ENCODE results near the gene EHBP1L1.

EHBP1L1 gene

GRCh38 chr11:65584723-65585171 lies 8.9 kb downstream of the EHBP1L1 start:
- no peaks in the 10 kb centered on the region for H3K9me3 ChIP-seq (ENCODE audit: control insufficient read depth, insufficient read depth, low read length)
- H3K9ac ChIP-seq (ENCODE audit: low read depth, low read length) = peak overlapping the region; percentile 47; the same call in 1 of the 2 replicates
- no peaks in the 10 kb centered on the region for H3K36me3 ChIP-seq (ENCODE audit: insufficient read depth, low read length)
- H3K4me1 ChIP-seq (ENCODE audit: insufficient read depth, low read length) = peaks cover 18% of the 10 kb centered on the region; the same call in 1 of the 2 replicates

GRCh38 chr11:65585396-65586246 lies 9.8 kb downstream of the EHBP1L1 start:
- Histone ChIP-seq H3K36me3 (ENCODE audit: insufficient read depth, low read length) (no peaks in the 10 kb centered on the region), H3K9me3 (ENCODE audit: control insufficient read depth, insufficient read depth, low read length) (no peaks in the 10 kb centered on the region), H3K4me1 (ENCODE audit: insufficient read depth, low read length) (peaks cover 21% of the 10 kb centered on the region; the same call in 1 of the 2 replicates), H3K9ac (ENCODE audit: low read depth, low read length) (no peak overlapping the region; the same call in 1 of the 2 replicates)

- Histone ChIP-seq H3K4me1 (ENCODE audit: insufficient read depth, low read length) (peaks cover 21% of the 10 kb centered on the region; the same call in 1 of the 2 replicates), H3K36me3 (ENCODE audit: insufficient read depth, low read length) (no peaks in the 10 kb centered on the region), H3K9ac (ENCODE audit: low read depth, low read length) (no peak overlapping the region), H3K9me3 (ENCODE audit: control insufficient read depth, insufficient read depth, low read length) (no peaks in the 10 kb centered on the region)
These were observed 10.4 kb downstream of the EHBP1L1 start for GRCh38 chr11:65586247-65586630.

DNA sequence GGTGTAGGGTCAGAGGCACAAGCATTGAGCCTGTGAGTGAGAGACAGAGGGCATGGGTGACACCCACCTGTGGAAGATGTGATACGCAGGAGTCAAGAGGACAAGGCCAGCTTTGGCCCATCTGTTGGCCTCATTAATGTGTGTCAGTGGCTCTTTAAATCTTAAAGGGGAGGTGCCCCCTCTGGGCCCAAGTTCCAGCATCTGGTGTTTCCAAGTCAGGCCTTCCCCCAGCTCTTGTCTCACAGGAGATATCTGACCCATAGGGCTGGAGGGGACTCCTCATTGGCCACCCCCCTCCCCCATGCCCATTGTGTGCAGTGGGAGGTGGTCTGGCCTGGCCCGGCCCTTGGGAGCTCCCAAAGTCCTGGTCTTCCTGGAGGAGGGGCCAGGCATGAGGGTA lies 10.8 kb downstream of the EHBP1L1 start:
- Histone ChIP-seq H3K9ac (ENCODE audit: low read depth, low read length) (no peak overlapping the region), H3K9me3 (ENCODE audit: control insufficient read depth, insufficient read depth, low read length) (no peaks in the 10 kb centered on the region), H3K4me1 (ENCODE audit: insufficient read depth, low read length) (peaks cover 21% of the 10 kb centered on the region; the same call in 1 of the 2 replicates), H3K36me3 (ENCODE audit: insufficient read depth, low read length) (no peaks in the 10 kb centered on the region)

- no peak overlapping the region for H3K9ac ChIP-seq (ENCODE audit: low read depth, low read length)
- peaks cover 21% of the 10 kb centered on the region; the same call in 1 of the 2 replicates for H3K4me1 ChIP-seq (ENCODE audit: insufficient read depth, low read length)
These were observed 12.6 kb downstream of the EHBP1L1 start for GRCh38 chr11:65588199-65589054.

GRCh38 chr11:65589444-65590239 lies 13.8 kb downstream of the EHBP1L1 start:
- H3K36me3 ChIP-seq (ENCODE audit: insufficient read depth, low read length) = no peaks in the 10 kb centered on the region
- no peak overlapping the region for H3K9ac ChIP-seq (ENCODE audit: low read depth, low read length)
- H3K4me1 ChIP-seq (ENCODE audit: insufficient read depth, low read length) = peaks cover 21% of the 10 kb centered on the region; the same call in 1 of the 2 replicates
- no peaks in the 10 kb centered on the region for H3K9me3 ChIP-seq (ENCODE audit: control insufficient read depth, insufficient read depth, low read length)

More at GRCh38 chr11:65588199-65589054, 12.6 kb downstream of the EHBP1L1 start:
- no peaks in the 10 kb centered on the region for H3K36me3 ChIP-seq (ENCODE audit: insufficient read depth, low read length)
- no peaks in the 10 kb centered on the region for H3K9me3 ChIP-seq (ENCODE audit: control insufficient read depth, insufficient read depth, low read length)

- Histone ChIP-seq H3K9ac (ENCODE audit: low read depth, low read length) (no peak overlapping the region), H3K9me3 (ENCODE audit: control insufficient read depth, insufficient read depth, low read length) (no peaks in the 10 kb centered on the region), H3K36me3 (ENCODE audit: insufficient read depth, low read length) (no peaks in the 10 kb centered on the region), H3K4me1 (ENCODE audit: insufficient read depth, low read length) (peaks cover 21% of the 10 kb centered on the region; the same call in 1 of the 2 replicates)
These were observed 14.4 kb downstream of the EHBP1L1 start for GRCh38 chr11:65590240-65590738.

DNA sequence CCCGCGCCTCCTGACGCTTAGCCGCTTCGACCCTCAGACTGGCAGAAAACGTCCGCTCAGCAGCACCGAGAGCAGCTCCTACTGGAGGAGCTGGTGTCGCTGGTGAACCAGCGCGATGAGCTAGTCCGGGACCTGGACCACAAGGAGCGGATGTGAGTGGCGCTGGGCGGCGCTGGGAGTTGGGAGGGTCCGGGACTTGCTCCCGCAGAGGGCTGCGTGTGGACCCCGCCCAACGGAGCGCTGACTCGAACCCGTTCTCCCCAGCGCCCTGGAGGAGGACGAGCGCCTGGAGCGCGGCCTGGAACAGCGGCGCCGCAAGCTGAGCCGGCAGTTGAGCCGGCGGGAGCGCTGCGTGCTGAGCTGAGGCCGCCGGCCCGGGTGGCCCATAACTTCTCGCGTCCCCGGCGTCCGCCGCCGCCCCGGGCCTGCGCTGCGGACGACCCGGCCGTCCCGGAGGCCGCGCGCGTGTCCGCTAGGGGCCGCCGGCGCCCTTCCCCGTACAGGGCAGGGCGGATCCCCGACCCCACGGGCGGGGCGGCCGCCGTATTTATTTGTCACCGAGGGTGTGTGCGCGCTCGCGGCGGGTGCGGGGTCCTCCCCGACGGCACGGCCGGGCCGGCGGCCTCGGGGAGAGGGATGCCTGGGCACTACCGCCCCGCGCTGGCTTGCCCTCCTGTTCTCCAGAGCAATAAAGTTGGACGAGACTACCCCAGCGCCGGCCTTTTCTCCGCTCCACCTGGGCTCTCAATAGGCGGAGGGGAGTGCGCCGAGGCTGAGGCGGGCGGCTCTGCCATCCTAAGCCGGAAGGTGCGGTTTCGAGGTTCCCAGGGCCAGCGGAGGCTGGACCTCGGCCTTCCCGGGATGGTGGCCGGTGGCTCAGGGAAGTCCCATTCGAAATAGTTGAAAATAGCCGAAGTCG lies 16.3 kb downstream of the EHBP1L1 start:
- peak overlapping the region; percentile 57 for H3K9ac ChIP-seq (ENCODE audit: low read depth, low read length)
- peaks cover 17% of the 10 kb centered on the region; the same call in 1 of the 2 replicates for H3K4me1 ChIP-seq (ENCODE audit: insufficient read depth, low read length)
- H3K9me3 ChIP-seq (ENCODE audit: control insufficient read depth, insufficient read depth, low read length) = no peaks in the 10 kb centered on the region
- no peaks in the 10 kb centered on the region for H3K36me3 ChIP-seq (ENCODE audit: insufficient read depth, low read length)

- no peaks in the 10 kb centered on the region for H3K36me3 ChIP-seq (ENCODE audit: insufficient read depth, low read length)
These were observed 17.1 kb downstream of the EHBP1L1 start for GRCh38 chr11:65592858-65593517.

GRCh38 chr11:65593518-65594414 lies 17.9 kb downstream of the EHBP1L1 start:
- H3K4me1 ChIP-seq (ENCODE audit: insufficient read depth, low read length) = peaks cover 3% of the 10 kb centered on the region; the same call in 1 of the 2 replicates
- no peaks in the 10 kb centered on the region for H3K9me3 ChIP-seq (ENCODE audit: control insufficient read depth, insufficient read depth, low read length)
- no peak overlapping the region for H3K9ac ChIP-seq (ENCODE audit: low read depth, low read length)
- no peaks in the 10 kb centered on the region for H3K36me3 ChIP-seq (ENCODE audit: insufficient read depth, low read length)

More at GRCh38 chr11:65592858-65593517, 17.1 kb downstream of the EHBP1L1 start:
- peak overlapping the region; percentile 57; the same call in 1 of the 2 replicates for H3K9ac ChIP-seq (ENCODE audit: low read depth, low read length)
- peaks cover 9% of the 10 kb centered on the region; the same call in 1 of the 2 replicates for H3K4me1 ChIP-seq (ENCODE audit: insufficient read depth, low read length)
- no peaks in the 10 kb centered on the region for H3K9me3 ChIP-seq (ENCODE audit: control insufficient read depth, insufficient read depth, low read length)

DNA sequence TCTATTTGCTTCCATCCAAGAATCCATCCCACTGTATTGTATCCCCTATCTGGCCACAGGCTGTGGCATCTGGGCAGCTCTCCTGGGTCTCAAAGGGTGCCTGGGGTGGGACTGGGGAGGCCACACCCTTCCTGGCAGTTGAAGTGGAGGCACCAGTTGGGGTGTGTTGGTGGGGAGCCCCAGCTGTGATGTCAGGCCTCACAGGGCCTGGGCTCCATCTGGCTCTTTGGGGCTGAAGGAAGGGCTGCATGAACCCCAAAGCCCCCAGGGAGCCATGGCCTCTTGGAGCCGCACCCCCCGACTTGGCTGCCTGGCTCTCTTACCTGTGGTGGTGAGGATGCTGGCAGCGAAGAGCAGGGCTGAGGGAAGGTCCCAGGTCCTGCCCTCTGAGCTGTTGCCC lies 19.3 kb downstream of the EHBP1L1 start:
- no peaks in the 10 kb centered on the region for H3K9me3 ChIP-seq (ENCODE audit: control insufficient read depth, insufficient read depth, low read length)
- H3K9ac ChIP-seq (ENCODE audit: low read depth, low read length) = no peak overlapping the region
- no peaks in the 10 kb centered on the region; the same call in 1 of the 2 replicates for H3K4me1 ChIP-seq (ENCODE audit: insufficient read depth, low read length)
- no peaks in the 10 kb centered on the region for H3K36me3 ChIP-seq (ENCODE audit: insufficient read depth, low read length)
